SH-SY5Y (cell line): ENCODE measurements around the gene WNT3A.

Source experiments
- GATA2 ChIP-seq: IDR thresholded peaks from 2 replicates; pipeline ENCODE4 v1.6.1; 2011; ENCODE audit warnings: mild to moderate bottlenecking, low read depth, low read length
- GATA3 ChIP-seq: IDR thresholded peaks from 2 replicates; pipeline ENCODE4 v1.6.1; 2011; ENCODE audit warnings: low read depth, mild to moderate bottlenecking, low read length, moderate library complexity

DNA sequence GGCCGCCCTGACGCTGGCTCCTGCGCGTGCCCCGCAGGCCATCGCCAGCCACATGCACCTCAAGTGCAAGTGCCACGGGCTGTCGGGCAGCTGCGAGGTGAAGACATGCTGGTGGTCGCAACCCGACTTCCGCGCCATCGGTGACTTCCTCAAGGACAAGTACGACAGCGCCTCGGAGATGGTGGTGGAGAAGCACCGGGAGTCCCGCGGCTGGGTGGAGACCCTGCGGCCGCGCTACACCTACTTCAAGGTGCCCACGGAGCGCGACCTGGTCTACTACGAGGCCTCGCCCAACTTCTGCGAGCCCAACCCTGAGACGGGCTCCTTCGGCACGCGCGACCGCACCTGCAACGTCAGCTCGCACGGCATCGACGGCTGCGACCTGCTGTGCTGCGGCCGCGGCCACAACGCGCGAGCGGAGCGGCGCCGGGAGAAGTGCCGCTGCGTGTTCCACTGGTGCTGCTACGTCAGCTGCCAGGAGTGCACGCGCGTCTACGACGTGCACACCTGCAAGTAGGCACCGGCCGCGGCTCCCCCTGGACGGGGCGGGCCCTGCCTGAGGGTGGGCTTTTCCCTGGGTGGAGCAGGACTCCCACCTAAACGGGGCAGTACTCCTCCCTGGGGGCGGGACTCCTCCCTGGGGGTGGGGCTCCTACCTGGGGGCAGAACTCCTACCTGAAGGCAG, 52.3 kb downstream of the WNT3A start:
- TF ChIP-seq GATA2 (no peak), GATA3 (no peak)
